GM19452 (cell line): Measurements from ENCODE around the gene SLC3A2.
"Not testable (repeated sequence)": the region's sequence is repeated elsewhere in the genome, so short reads cannot be mapped to it uniquely, and the experiment has no call there.

Experiments
- ATAC-seq: cut with Tn5 transposase; IDR thresholded peaks from one replicate; pipeline ENCODE4 v1.9.1; 2021; ENCODE audit not compliant: unreplicated experiment

The SLC3A2 gene

GRCh38 chr11:62880803-62881578, at the start of gene SLC3A2:
SLC3A2 (plus strand) TSS chr11:62880896; CDS start chr11:62881024, 128 bp downstream.
- ATAC-seq, result peak; percentile 73

- ATAC-seq, result peak; percentile 5
Observed at GRCh38 chr11:62830904-62831519, 49.7 kb upstream of the SLC3A2 start.

GRCh38 chr11:62831520-62832335, 49.0 kb upstream of the SLC3A2 start, which contains the start of gene STX5:
STX5 (minus strand) TSS chr11:62832051; CDS start chr11:62831243, 808 bp downstream.
- ATAC-seq, result peak; percentile 85

- no peak for ATAC-seq
Observed at GRCh38 chr11:62832336-62833234, 48.1 kb upstream of the SLC3A2 start, which contains the start of gene TEX54. TEX54 (minus strand) TSS chr11:62832841.

GRCh38 chr11:62835336-62835735, 45.4 kb upstream of the SLC3A2 start:
- ATAC-seq, result no peak

GRCh38 chr11:62839050-62839945, 41.4 kb upstream of the SLC3A2 start, which contains the start of gene WDR74:
WDR74 (minus strand) TSS chr11:62839590; CDS start chr11:62839570, 20 bp downstream.
- ATAC-seq, result peak; percentile 37

GRCh38 chr11:62840721-62841360, 39.9 kb upstream of the SLC3A2 start:
- peak; percentile 4 for ATAC-seq

- peak; percentile 50 for ATAC-seq
Observed at GRCh38 chr11:62841361-62842170, 39.1 kb upstream of the SLC3A2 start.

- ATAC-seq, result no peak
Observed at GRCh38 chr11:62842171-62842741, 38.4 kb upstream of the SLC3A2 start.

- ATAC-seq, result not testable (repeated sequence)
Observed at GRCh38 chr11:62842891-62843290, 37.8 kb upstream of the SLC3A2 start.

GRCh38 chr11:62843466-62843865, 37.2 kb upstream of the SLC3A2 start:
- ATAC-seq, result no peak

- no peak for ATAC-seq
Observed at GRCh38 chr11:62844154-62844553, 36.5 kb upstream of the SLC3A2 start.

- no peak for ATAC-seq
Observed at GRCh38 chr11:62846177-62846576, 34.5 kb upstream of the SLC3A2 start.

GRCh38 chr11:62847767-62848314, 32.9 kb upstream of the SLC3A2 start:
- ATAC-seq, result no peak

GRCh38 chr11:62850911-62851806, 29.5 kb upstream of the SLC3A2 start:
- no peak for ATAC-seq

GRCh38 chr11:62851807-62852522, 28.7 kb upstream of the SLC3A2 start:
- ATAC-seq, result no peak
